GM12891 (cell line): Measurements from ENCODE around the gene TNFRSF21.
"Not testable (repeated sequence)": the region's sequence is repeated elsewhere in the genome, so short reads cannot be mapped to it uniquely, and the experiment has no call there.

ENCODE experiments used
- DNase-seq: peaks from one replicate; pipeline ENCODE4 v3.0.0; 2011; ENCODE audit warnings: low spot score; ENCODE audit not compliant: insufficient read length
- FAIRE-seq: peaks from 2 replicates; lab custom pipeline; 2011; peaks lifted over from hg19 to GRCh38; lab: Jason Lieb, UNC
- PAX5 ChIP-seq: IDR thresholded peaks from 2 replicates; pipeline ENCODE4 v1.6.1; 2011; ENCODE audit warnings: low read length, moderate library complexity, mild to moderate bottlenecking; ENCODE audit not compliant: insufficient read depth, severe bottlenecking
- POLR2A ChIP-seq: IDR thresholded peaks from 2 replicates; pipeline ENCODE4 v1.6.1; 2011; ENCODE audit warnings: low read depth, low read length, control low read depth
- POLR2AphosphoS5 ChIP-seq: IDR thresholded peaks from 2 replicates; pipeline ENCODE4 v1.6.1; 2011; ENCODE audit warnings: low read depth, low read length, control low read depth
- POU2F2 ChIP-seq: IDR thresholded peaks from 2 replicates; pipeline ENCODE4 v1.6.1; 2011; ENCODE audit warnings: low read depth, mild to moderate bottlenecking, control low read depth, low read length, moderate library complexity
- SPI1 ChIP-seq: IDR thresholded peaks from 2 replicates; pipeline ENCODE4 v1.6.1; 2011; ENCODE audit warnings: low read depth, low read length, control low read depth
- TAF1 ChIP-seq: IDR thresholded peaks from 2 replicates; pipeline ENCODE4 v1.6.1; 2011; ENCODE audit warnings: low read depth, low read length, control low read depth

TNFRSF21 gene

GRCh38 chr6:47235964-47236760 lies 73.5 kb downstream of the TNFRSF21 start:
- FAIRE-seq (no peak), DNase-seq (no peak)
- TF ChIP-seq POU2F2 (no peak), SPI1 (peak; percentile 43)

- DNase-seq (no peak), FAIRE-seq (no peak)
- no peak for TF ChIP-seq POLR2A
These were observed 74.3 kb downstream of the TNFRSF21 start for GRCh38 chr6:47235421-47235820.

DNA sequence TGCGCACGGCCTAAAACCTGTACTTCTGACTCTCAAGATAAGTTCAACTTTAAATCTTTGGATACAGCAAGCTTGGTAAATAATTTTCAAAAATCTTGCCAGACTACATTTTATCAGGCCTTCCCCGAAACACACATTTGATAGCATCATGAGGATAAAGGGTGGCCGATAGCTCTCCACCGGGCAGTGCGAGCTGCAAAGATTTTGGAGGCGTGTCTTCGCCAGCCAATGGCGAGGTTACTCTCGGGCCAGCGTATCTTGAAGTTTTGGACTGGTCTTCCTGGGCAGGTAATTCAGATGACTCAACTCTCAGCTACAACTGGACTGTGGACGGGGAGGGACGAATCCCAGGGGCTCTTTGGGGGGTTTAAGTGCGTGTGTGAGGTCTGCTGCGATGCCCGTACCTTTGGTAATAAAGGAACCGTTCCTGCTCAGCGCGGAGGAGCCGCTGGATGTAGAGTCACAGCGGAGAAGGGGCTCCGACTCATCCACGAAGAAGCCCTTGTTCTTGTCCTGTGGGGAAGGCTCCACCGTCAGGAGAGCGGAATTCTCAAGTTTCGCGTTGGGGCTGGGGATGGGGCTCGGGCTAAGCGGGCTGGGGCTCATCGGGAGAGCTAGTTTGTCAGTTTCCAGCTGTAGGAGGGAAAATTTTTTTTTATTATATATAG lies 75.3 kb downstream of the TNFRSF21 start:
- FAIRE-seq (no peak), DNase-seq (no peak)

DNA sequence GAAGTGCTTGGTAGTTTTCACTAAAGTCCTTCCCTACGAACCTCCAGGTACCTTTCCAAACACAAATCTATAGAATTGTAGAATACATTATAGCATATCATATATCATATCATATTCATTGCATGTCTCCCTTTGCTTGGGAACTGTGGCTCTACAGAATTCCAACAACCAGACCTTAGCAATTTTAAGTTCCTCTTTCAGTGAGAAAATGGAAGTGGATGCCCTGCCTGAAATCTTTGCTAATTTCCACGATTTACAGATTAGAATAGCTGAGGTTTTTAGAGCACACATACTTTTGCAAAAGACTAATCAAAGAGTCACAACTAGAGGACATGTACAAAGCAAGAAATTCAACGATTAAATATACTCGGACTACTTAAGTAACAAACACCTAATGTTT lies 78.6 kb downstream of the TNFRSF21 start:
- no peak for TF ChIP-seq POLR2AphosphoS5
- TF ChIP-seq POLR2A = no peak
- no peak for TF ChIP-seq POU2F2
- TF ChIP-seq PAX5 = no peak
- no peak for TF ChIP-seq TAF1
- TF ChIP-seq SPI1 = no peak
- FAIRE-seq (no peak), DNase-seq (no peak)

More for the DNA sequence above, 75.3 kb downstream of the TNFRSF21 start:
- no peak for TF ChIP-seq PAX5
- no peak for TF ChIP-seq SPI1
- no peak for TF ChIP-seq POU2F2
- no peak for TF ChIP-seq POLR2AphosphoS5
- TF ChIP-seq POLR2A = no peak
- TF ChIP-seq TAF1 = no peak

GRCh38 chr6:47230579-47230978 lies 79.1 kb downstream of the TNFRSF21 start:
- FAIRE-seq (no peak), DNase-seq (no peak)
- TF ChIP-seq SPI1 (no peak), TAF1 (no peak), POU2F2 (no peak), PAX5 (no peak), POLR2AphosphoS5 (no peak), POLR2A (no peak)

DNA sequence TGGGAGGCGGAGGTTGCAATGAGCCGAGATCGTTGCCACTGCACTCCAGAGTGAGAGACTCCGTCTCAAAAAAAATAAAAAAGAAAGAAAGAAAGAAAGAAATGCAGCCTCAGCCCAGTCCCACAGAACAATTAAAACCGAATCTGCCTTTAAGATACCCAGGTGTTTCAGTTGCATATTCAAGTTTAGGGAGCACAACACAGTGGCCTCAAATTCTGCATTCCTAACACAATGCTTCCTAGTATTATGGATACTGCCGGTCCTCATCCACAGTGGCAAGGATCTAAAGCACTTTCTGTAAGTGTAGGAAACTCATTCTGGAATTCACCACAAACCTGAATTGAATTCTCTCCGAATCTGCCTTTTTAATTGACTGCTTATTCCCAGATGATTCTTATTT lies 80.5 kb downstream of the TNFRSF21 start:
- FAIRE-seq (no peak), DNase-seq (no peak)
- TF ChIP-seq POLR2A (no peak), SPI1 (no peak), PAX5 (no peak), POU2F2 (no peak), TAF1 (no peak), POLR2AphosphoS5 (no peak)

DNA sequence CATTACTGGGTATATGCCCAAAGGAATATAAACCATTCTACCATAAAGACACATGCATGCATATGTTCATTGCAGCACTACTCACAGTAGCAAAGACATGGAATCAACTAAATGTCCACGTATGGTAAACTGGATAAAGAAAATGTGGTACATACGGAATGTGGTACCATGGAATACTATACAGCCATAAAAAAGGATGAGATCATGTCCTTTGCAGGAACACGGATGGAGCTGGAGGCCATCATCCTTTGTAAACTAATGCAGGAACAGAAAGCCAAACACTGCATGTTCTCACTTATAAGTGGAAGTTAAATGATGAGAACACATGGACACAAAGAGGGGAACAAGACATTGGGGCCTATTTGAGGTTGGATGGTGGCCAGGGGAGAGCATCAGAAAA lies 81.6 kb downstream of the TNFRSF21 start:
- not testable (repeated sequence) for FAIRE-seq, DNase-seq

- FAIRE-seq, DNase-seq: not testable (repeated sequence)
These were observed 86.5 kb downstream of the TNFRSF21 start for GRCh38 chr6:47223251-47223650.

GRCh38 chr6:47221565-47221964 lies 88.1 kb downstream of the TNFRSF21 start:
- no peak for TF ChIP-seq PAX5
- TF ChIP-seq POLR2AphosphoS5 = no peak
- no peak for TF ChIP-seq POLR2A
- no peak for TF ChIP-seq TAF1
- TF ChIP-seq SPI1 = no peak
- no peak for TF ChIP-seq POU2F2
- FAIRE-seq (no peak), DNase-seq (no peak)

- TF ChIP-seq PAX5 = no peak
- no peak for TF ChIP-seq POLR2AphosphoS5
- no peak for TF ChIP-seq POU2F2
- no peak for TF ChIP-seq TAF1
- no peak for TF ChIP-seq POLR2A
- no peak for TF ChIP-seq SPI1
- no peak for FAIRE-seq
These were observed 100.1 kb downstream of the TNFRSF21 start for GRCh38 chr6:47209632-47210031.

DNA sequence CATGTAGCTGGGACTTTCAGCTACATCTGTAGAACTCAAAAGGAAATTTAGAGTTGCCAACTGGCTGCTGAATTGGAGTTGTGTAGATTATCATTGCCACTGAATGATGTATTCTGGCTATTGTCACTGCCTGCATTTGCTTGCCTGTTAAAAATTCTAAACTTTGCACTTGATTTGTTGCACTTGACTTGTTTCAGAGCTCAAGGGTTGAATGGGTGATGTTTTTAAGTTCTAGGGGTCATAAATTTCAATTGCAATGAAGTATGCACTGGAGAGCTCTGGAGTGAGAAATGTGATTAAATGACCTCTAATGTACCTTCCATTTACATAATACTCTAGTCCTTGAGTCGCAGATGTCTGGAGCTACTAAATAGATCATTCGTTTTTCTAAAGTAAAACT lies 102.4 kb downstream of the TNFRSF21 start:
- TF ChIP-seq POLR2AphosphoS5 (no peak), POU2F2 (no peak), SPI1 (no peak), PAX5 (no peak), TAF1 (no peak), POLR2A (no peak)
- DNase-seq (no peak), FAIRE-seq (no peak)

More at GRCh38 chr6:47209632-47210031, 100.1 kb downstream of the TNFRSF21 start:
- DNase-seq = no peak
